PFSK-1 (cell line): ENCODE measurements around the gene SLC6A6.

Experiments
- POLR2AphosphoS5 ChIP-seq: IDR thresholded peaks from 2 replicates; pipeline ENCODE4 v1.6.1; 2012; ENCODE audit warnings: low read depth, mild to moderate bottlenecking, control low read depth, low read length, moderate library complexity
- REST ChIP-seq, 2 experiments: IDR thresholded peaks; 2 replicates each; pipeline versions ENCODE4 v1.6.1 to v1.8.0; 2011 to 2012; ENCODE audit warnings: low read depth in 2 of 2, low read length in 2 of 2, control low read depth in 1 of 2, inconsistent platforms in 1 of 2, mild to moderate bottlenecking in 1 of 2, moderate library complexity in 1 of 2; ENCODE audit not compliant: insufficient read depth in 1 of 2
- SIN3A ChIP-seq: IDR thresholded peaks from 2 replicates; pipeline ENCODE4 v1.6.1; 2012; ENCODE audit warnings: mild to moderate bottlenecking, low read length, moderate library complexity, borderline replicate concordance; ENCODE audit not compliant: insufficient read depth

GRCh38 chr3:14533457-14533958 lies 131.1 kb downstream of the SLC6A6 start:
- TF ChIP-seq POLR2AphosphoS5 (no peak), SIN3A (no peak), REST (IDR thresholded peaks at IDR 0.05; ENCODE audit: insufficient read depth in 1 of 2, low read depth in 2 of 2, low read length in 2 of 2) (no peak)
